CD14-positive monocyte (primary cell): Measurements from ENCODE around the gene SNN. TPM values are rescaled to one million over a fixed set of nuclear protein-coding genes. Genes with fewer than 3 reads are reported as not detected.

Experiments used
- DNase-seq, 3 donors: peaks; one replicate each; pipeline ENCODE4 v3.0.0-alpha.2; 2011 to 2022
- H2AFZ ChIP-seq: 2 replicates; pipeline ENCODE4 v1.6.0; 2012; ENCODE audit warnings: mild to moderate bottlenecking, low read depth, low read length, inconsistent platforms; ENCODE audit not compliant: insufficient read depth, poor library complexity, severe bottlenecking
- H3K27ac ChIP-seq, 2 donors: 1 replicate in 1 of 2; 2 replicates in 1 of 2; pipeline ENCODE4 v1.5.1; 2012 to 2013; ENCODE audit warnings: low read length in 2 of 2, control low read depth in 1 of 2, inconsistent platforms in 1 of 2, low read depth in 1 of 2, mild to moderate bottlenecking in 1 of 2
- H3K27me3 ChIP-seq, 2 donors: one replicate each; pipeline versions ENCODE4 v1.6.0 to v1.6.1; 2011 to 2013; ENCODE audit warnings: low read length in 2 of 2; ENCODE audit not compliant: control insufficient read depth in 2 of 2, insufficient read depth in 2 of 2
- H3K36me3 ChIP-seq, 2 donors: replicated peaks in 1 of 2; 1 replicate in 1 of 2; 2 replicates in 1 of 2; pipeline versions ENCODE4 v1.5.1 to v1.6.1; 2012 to 2013; ENCODE audit warnings: low read length in 2 of 2, control low read depth in 1 of 2, inconsistent platforms in 1 of 2, mild to moderate bottlenecking in 1 of 2; ENCODE audit not compliant: insufficient read depth in 2 of 2, control insufficient read depth in 1 of 2
- H3K4me1 ChIP-seq, 2 donors: 1 replicate in 1 of 2; 2 replicates in 1 of 2; pipeline versions ENCODE4 v1.5.1 to v1.6.1; 2012 to 2013; ENCODE audit warnings: low read length in 2 of 2, control low read depth in 1 of 2, inconsistent platforms in 1 of 2, mild to moderate bottlenecking in 1 of 2, moderate library complexity in 1 of 2; ENCODE audit not compliant: insufficient read depth in 2 of 2, control insufficient read depth in 1 of 2
- H3K4me2 ChIP-seq: replicated peaks from 2 replicates; pipeline ENCODE3; 2012; ENCODE audit warnings: low read length, moderate library complexity, mild to moderate bottlenecking; ENCODE audit not compliant: poor library complexity, severe bottlenecking; ENCODE audit errors: extremely low read depth
- H3K4me3 ChIP-seq, 3 experiments: fragments of 200-600 bp in 1 of 3; sonication (generic) in 1 of 3; replicated peaks in 1 of 3; 1 replicate in 2 of 3; 2 replicates in 1 of 3; pipeline ENCODE4 v1.5.1; 2011 to 2013; ENCODE audit warnings: low read length in 3 of 3, mild to moderate bottlenecking in 3 of 3, control low read depth in 2 of 3, low read depth in 2 of 3, inconsistent platforms in 1 of 3, moderate library complexity in 1 of 3
- H3K79me2 ChIP-seq: 2 replicates; pipeline ENCODE4 v1.6.0; 2012; ENCODE audit warnings: mild to moderate bottlenecking, control low read depth, inconsistent platforms, low read length, moderate library complexity; ENCODE audit not compliant: insufficient read depth
- H3K9ac ChIP-seq: 2 replicates; pipeline ENCODE4 v1.6.0; 2017; ENCODE audit warnings: low read length, mild to moderate bottlenecking; ENCODE audit not compliant: insufficient read depth, poor library complexity, severe bottlenecking
- H3K9me3 ChIP-seq, 2 donors: replicated peaks in 1 of 2; 1 replicate in 1 of 2; 2 replicates in 1 of 2; pipeline versions ENCODE4 v1.5.1 to v1.6.1; 2012 to 2013; ENCODE audit warnings: low read length in 2 of 2, control low read depth in 1 of 2; ENCODE audit not compliant: control insufficient read depth in 1 of 2, insufficient read depth in 1 of 2
- H4K20me1 ChIP-seq: 2 replicates; pipeline ENCODE4 v1.6.0; 2012; ENCODE audit warnings: mild to moderate bottlenecking, low read length, control low read depth, moderate library complexity; ENCODE audit not compliant: insufficient read depth
- H3K27ac Mint-ChIP-seq, 7 donors: one replicate each; pipeline ENCODE4 v1.8.0; 2020; ENCODE audit warnings: mild to moderate bottlenecking in 7 of 7, mixed read lengths in 7 of 7, moderate library complexity in 6 of 7, inconsistent platforms in 2 of 7
- H3K27me3 Mint-ChIP-seq, 3 donors: one replicate each; pipeline ENCODE4 v1.8.0; 2021 to 2022; ENCODE audit warnings: low read depth in 3 of 3, mild to moderate bottlenecking in 3 of 3, mixed read lengths in 3 of 3, moderate library complexity in 3 of 3, inconsistent platforms in 1 of 3
- H3K36me3 Mint-ChIP-seq, 2 donors: one replicate each; pipeline ENCODE4 v1.8.0; 2020; ENCODE audit warnings: mixed read lengths in 2 of 2, inconsistent platforms in 1 of 2, mild to moderate bottlenecking in 1 of 2
- H3K4me1 Mint-ChIP-seq: one replicate; pipeline ENCODE4 v1.8.0; 2020; ENCODE audit warnings: mild to moderate bottlenecking, mixed read lengths
- H3K4me3 Mint-ChIP-seq, 2 donors: one replicate each; pipeline ENCODE4 v1.8.0; 2020; ENCODE audit warnings: mild to moderate bottlenecking in 2 of 2, mixed read lengths in 2 of 2, moderate library complexity in 1 of 2
- H3K9me3 Mint-ChIP-seq, 7 donors: one replicate each; pipeline ENCODE4 v1.8.0; 2020 to 2022; ENCODE audit warnings: mixed read lengths in 7 of 7, mild to moderate bottlenecking in 6 of 7, moderate library complexity in 6 of 7, inconsistent platforms in 2 of 7
- WGBS: methylation state at CpG from one replicate; pipeline ENCODE4 v1.1.5; 2013; ENCODE audit warnings: missing lambda C conversion rate; ENCODE audit not compliant: insufficient coverage; 5-methylcytosine and 5-hydroxymethylcytosine counted together
- intact Hi-C, 2 donors: fragments of 100-400 bp; cut with micrococcal nuclease; formaldehyde crosslinking; loops; one replicate each; pipeline versions ENCODE4 v1.15.0 to v1.15.1; 2023
- polyA plus RNA-seq, 3 donors: library from polyadenylated mRNA; depleted of rRNA in 1 of 3; unstranded in 2 of 3; stranded (reverse) in 1 of 3; fragments of 300-500 nt in 2 of 3; fragments of >200 nt in 1 of 3; fragmentation: Illumina TruSeq in 2 of 3; gene quantifications; 1 replicate in 2 of 3; 2 replicates in 1 of 3; pipeline ENCODE4 v1.2.3, GENCODE V29; 2012 to 2021
- TF ChIP-seq, protein P1 (sequence below): fragments of 200-600 bp; IDR thresholded peaks from one replicate; pipeline ENCODE4 v1.8.0; 2022; ENCODE audit warnings: antibody characterized with exemption, mild to moderate bottlenecking

Gene SNN
- polyA plus RNA-seq, 3 donors = 89.4 to 111 (median 91.7) TPM

DNA sequence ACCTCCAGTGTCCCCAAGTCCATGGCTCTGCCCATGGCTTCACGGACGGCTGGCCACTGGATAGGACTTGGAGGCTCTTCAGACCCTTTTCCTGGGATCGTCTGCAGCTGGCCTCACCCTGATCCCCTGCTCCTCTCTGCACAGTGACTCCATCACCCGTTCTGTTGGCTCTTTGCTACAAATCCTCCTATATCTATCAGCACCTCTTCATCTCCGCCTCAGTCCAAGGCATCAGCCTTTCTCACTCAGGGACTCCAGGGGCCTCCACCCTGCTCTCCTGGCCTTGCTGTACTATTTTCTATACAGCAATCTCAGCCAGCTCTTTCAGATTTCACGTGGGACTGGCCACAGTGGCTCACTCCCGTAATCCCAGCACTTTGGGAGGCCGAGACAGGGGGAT lies 10.7 kb upstream of the SNN start:
- H3K27ac Mint-ChIP-seq = peak overlapping the region in 1 of 7 donors; percentile 11
- TF ChIP-seq, protein P1, sequence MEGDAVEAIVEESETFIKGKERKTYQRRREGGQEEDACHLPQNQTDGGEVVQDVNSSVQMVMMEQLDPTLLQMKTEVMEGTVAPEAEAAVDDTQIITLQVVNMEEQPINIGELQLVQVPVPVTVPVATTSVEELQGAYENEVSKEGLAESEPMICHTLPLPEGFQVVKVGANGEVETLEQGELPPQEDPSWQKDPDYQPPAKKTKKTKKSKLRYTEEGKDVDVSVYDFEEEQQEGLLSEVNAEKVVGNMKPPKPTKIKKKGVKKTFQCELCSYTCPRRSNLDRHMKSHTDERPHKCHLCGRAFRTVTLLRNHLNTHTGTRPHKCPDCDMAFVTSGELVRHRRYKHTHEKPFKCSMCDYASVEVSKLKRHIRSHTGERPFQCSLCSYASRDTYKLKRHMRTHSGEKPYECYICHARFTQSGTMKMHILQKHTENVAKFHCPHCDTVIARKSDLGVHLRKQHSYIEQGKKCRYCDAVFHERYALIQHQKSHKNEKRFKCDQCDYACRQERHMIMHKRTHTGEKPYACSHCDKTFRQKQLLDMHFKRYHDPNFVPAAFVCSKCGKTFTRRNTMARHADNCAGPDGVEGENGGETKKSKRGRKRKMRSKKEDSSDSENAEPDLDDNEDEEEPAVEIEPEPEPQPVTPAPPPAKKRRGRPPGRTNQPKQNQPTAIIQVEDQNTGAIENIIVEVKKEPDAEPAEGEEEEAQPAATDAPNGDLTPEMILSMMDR = no peak
- WGBS = 93% methylated on average over 8 of the region's 8 CpGs

DNA sequence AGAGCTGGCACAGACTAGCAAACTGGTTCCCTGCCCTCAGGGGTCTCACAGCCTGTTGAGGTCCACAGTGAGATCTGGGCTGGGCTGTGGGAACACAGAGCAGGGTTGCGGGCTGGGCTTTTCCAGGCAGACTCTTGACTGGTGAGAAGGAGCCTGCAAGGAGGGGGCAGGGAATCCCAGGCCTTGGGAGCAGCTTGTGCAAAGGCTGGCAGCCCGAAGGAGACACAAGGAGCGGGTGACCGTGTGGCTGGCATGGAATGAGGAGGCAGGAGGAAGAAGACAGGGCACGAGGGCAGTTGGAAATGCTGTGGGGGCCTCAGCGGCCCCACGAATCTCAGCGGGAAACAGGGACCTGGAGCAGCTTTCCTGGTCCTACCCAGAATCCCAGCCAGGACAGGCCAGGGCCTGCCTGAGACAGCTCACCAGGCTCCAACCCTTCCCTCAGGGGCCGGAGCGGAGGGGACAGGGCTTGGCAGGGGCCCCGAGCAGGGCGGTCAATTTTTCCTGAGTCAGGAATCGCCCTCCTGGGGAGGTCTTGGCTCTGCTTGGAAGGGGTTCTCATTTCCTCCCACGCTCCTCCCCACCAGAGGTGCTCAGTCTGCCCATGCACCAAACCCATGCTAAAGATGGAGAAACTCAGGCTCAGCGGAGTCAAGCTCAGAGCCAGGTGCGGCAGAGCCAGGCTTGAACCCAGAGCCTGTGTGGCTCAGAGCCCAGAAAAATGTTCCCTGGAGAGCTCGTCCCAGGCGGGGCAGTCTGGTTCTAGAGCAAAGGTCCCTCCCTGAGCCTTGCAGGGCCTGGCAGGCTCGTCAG lies 9.2 kb upstream of the SNN start:
- no peak for DNase-seq
- Histone ChIP-seq H3K4me1 (no peaks in the 10 kb centered on the region), H4K20me1 (no peaks in the 10 kb centered on the region), H3K36me3 (no peaks in the 10 kb centered on the region), H3K27me3 (no peaks in the 10 kb centered on the region), H3K9ac (no peak overlapping the region), H3K9me3 (no peaks in the 10 kb centered on the region), H3K4me3 (no peak overlapping the region), H3K27ac (no peak overlapping the region), H3K4me2 (no peak overlapping the region), H3K79me2 (no peaks in the 10 kb centered on the region), H2AFZ (no peak overlapping the region)
- Mint-ChIP-seq H3K4me1 (peaks cover 5% of the 10 kb centered on the region), H3K36me3 (no peaks in the 10 kb centered on the region), H3K27me3 (peaks cover 3 to 18% (median 18%) of the 10 kb centered on the region in 3 donors), H3K9me3 (no peaks in the 10 kb centered on the region), H3K27ac (no peak overlapping the region), H3K4me3 (no peak overlapping the region)
- TF ChIP-seq, protein P1 = no peak
- over 99% methylated on average over 13 of the region's 19 CpGs for WGBS
- intact Hi-C loops = no loop called here

More for the DNA sequence above, 10.7 kb upstream of the SNN start:
- H3K27ac ChIP-seq = no peak overlapping the region
- intact Hi-C loops = no loop called here
- H3K4me1 ChIP-seq = no peaks in the 10 kb centered on the region
- no peaks in the 10 kb centered on the region for H3K36me3 ChIP-seq
- DNase-seq = no peak
- H3K79me2 ChIP-seq = no peaks in the 10 kb centered on the region
- peaks cover 2 to 15% (median 14%) of the 10 kb centered on the region in 3 donors for H3K27me3 Mint-ChIP-seq
- H3K9ac ChIP-seq = no peak overlapping the region
- no peaks in the 10 kb centered on the region for H4K20me1 ChIP-seq
- no peak overlapping the region for H2AFZ ChIP-seq
- H3K4me1 Mint-ChIP-seq = no peaks in the 10 kb centered on the region
- peaks cover 0 to 2% (median 0%) of the 10 kb centered on the region in 7 donors for H3K9me3 Mint-ChIP-seq
- H3K4me3 Mint-ChIP-seq = no peak overlapping the region
- no peak overlapping the region for H3K4me3 ChIP-seq
- H3K36me3 Mint-ChIP-seq = no peaks in the 10 kb centered on the region
- no peaks in the 10 kb centered on the region for H3K9me3 ChIP-seq
- no peaks in the 10 kb centered on the region for H3K27me3 ChIP-seq
- H3K4me2 ChIP-seq = no peak overlapping the region
